ENCODE measurements around the gene HEXIM2. TPM values are rescaled to one million over a fixed set of nuclear protein-coding genes. Genes with fewer than 3 reads are reported as not detected.

The HEXIM2 gene
- polyA plus RNA-seq, 1 of the 3 experiments (the other 2 are of a cell fraction), result 9.3 TPM

DNA sequence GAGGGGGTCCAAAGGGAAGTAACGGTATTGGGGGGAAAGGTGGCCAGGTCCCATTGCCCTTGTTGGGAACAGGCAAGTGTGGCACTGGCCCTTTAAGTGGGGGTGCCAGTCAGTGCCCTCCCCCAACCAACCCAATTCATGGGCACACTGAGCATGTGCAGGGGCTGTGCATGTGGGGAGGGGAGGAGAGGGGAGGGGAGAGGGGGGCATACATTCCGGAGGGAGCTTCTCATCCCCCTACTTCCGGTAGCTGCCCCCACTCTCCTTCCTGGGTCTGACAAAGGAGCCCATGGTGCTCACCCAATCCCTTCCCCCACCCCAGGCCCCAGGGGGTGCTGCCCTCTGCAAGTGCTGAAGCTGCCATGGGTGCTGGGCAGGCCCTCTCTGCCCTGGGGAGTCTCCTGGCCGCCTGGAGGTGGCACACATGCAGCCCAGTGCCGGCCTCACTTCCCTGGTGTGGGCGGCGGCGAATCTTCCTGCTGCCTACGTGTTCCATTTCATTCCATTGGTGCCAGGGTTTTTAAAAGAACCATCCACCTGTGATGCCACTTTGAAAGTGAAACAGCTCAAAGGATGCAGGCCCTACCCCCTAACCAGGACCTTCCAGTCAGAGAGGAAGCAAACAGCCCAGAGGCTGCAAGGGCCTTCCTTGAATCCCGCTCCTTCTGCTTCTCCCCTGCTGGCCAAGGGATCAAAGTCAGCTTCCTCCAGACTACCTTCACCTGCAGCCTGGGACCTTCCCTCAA, 11.0 kb downstream of the HEXIM2 start (continued):
- TF ChIP-seq NFIC (IDR thresholded peaks at IDR 0.05; ENCODE audit: borderline replicate concordance), result peak; percentile 26; the same call in 1 of the 2 replicates
- peak; percentile 34 to 66; a peak in 2 of 4 replicates for TF ChIP-seq EP300 (IDR thresholded peaks at IDR 0.05; ENCODE audit: borderline replicate concordance in 1 of 2, low read depth in 1 of 2, low read length in 1 of 2)

DNA sequence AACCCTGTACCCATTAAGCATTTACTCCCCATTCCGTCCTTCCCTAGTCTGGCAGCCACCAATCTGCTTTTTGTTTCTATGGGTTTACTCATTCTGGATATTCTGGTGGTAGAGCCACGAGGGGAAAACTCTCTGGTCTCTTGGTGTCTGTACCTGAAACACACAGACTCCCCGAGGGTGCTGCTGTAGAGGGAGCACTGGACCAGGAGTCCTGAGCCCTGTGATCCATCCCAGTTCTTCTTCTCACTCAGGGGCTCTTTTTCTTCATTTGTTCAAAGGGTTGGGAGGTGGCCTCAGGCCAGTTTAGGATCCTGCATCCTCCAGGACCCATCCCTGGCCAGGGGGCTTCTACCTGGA, 14.1 kb downstream of the HEXIM2 start:
- WGBS (ENCODE audit: low lambda C conversion rate), result 90% methylated on average over 3 of the region's 3 CpGs
- Histone ChIP-seq H3K79me2 (ENCODE audit: insufficient read depth) (no peaks in the 10 kb centered on the region), H4K20me1 (ENCODE audit: insufficient read depth) (no peaks in the 10 kb centered on the region), H3K4me3 (ENCODE audit: low read depth in 2 of 2, low read length in 1 of 2) (no peak overlapping the region), H3K4me2 (no peak overlapping the region), H3K4me1 (ENCODE audit: control insufficient read depth in 1 of 2, insufficient read depth in 2 of 2, low read depth in 1 of 2, low read length in 1 of 2) (peaks cover 25 to 35% of the 10 kb centered on the region in 2 experiments; a peak in 3 of 4 replicates), H3K9ac (no peak overlapping the region), H3K27me3 (ENCODE audit: insufficient read depth) (no peaks in the 10 kb centered on the region), H3F3A (replicated peaks; ENCODE audit: insufficient read depth) (peaks cover 21% of the 10 kb centered on the region), H2AFZ (ENCODE audit: low read depth) (no peak overlapping the region), H3K9me2 (no peaks in the 10 kb centered on the region), H3K36me3 (replicated peaks in 1 of 2; ENCODE audit: control insufficient read depth in 1 of 2, insufficient read depth in 2 of 2, low read length in 1 of 2) (no peaks in the 10 kb centered on the region), H3K27ac (ENCODE audit: low read depth in 2 of 2, low read length in 1 of 2) (no peak overlapping the region), H3K9me3 (no peaks in the 10 kb centered on the region)
- DNase-seq, result no peak
- CTCF ChIA-PET, result interaction anchor here (1.2 to 1.8 kb wide), 3 partner anchors 15 to 41 kb away, joined by 4 to 13 read pairs (median 5); partner anchors contain the start of gene HEXIM2
- POLR2A ChIA-PET, result no interaction called here
- TF ChIP-seq RXRA (IDR thresholded peaks at IDR 0.05; ENCODE audit: borderline replicate concordance, low read depth), result no peak
- no peak for TF ChIP-seq RCOR1 (IDR thresholded peaks at IDR 0.05; ENCODE audit: low read length)
- TF ChIP-seq SMC3 (IDR thresholded peaks at IDR 0.05; ENCODE audit: low read depth, low read length), result no peak
- TF ChIP-seq, protein P1, sequence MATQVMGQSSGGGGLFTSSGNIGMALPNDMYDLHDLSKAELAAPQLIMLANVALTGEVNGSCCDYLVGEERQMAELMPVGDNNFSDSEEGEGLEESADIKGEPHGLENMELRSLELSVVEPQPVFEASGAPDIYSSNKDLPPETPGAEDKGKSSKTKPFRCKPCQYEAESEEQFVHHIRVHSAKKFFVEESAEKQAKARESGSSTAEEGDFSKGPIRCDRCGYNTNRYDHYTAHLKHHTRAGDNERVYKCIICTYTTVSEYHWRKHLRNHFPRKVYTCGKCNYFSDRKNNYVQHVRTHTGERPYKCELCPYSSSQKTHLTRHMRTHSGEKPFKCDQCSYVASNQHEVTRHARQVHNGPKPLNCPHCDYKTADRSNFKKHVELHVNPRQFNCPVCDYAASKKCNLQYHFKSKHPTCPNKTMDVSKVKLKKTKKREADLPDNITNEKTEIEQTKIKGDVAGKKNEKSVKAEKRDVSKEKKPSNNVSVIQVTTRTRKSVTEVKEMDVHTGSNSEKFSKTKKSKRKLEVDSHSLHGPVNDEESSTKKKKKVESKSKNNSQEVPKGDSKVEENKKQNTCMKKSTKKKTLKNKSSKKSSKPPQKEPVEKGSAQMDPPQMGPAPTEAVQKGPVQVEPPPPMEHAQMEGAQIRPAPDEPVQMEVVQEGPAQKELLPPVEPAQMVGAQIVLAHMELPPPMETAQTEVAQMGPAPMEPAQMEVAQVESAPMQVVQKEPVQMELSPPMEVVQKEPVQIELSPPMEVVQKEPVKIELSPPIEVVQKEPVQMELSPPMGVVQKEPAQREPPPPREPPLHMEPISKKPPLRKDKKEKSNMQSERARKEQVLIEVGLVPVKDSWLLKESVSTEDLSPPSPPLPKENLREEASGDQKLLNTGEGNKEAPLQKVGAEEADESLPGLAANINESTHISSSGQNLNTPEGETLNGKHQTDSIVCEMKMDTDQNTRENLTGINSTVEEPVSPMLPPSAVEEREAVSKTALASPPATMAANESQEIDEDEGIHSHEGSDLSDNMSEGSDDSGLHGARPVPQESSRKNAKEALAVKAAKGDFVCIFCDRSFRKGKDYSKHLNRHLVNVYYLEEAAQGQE (IDR thresholded peaks at IDR 0.05; ENCODE audit: low read depth, low read length), result no peak
- TF ChIP-seq MXI1 (IDR thresholded peaks at IDR 0.05; ENCODE audit: low read depth, low read length), result no peak
- TF ChIP-seq CHD2 (IDR thresholded peaks at IDR 0.05; ENCODE audit: low read length, partially characterized antibody), result no peak
- TF ChIP-seq EP300 (IDR thresholded peaks at IDR 0.05; ENCODE audit: borderline replicate concordance in 1 of 2, low read depth in 1 of 2, low read length in 1 of 2), result no peak

DNA sequence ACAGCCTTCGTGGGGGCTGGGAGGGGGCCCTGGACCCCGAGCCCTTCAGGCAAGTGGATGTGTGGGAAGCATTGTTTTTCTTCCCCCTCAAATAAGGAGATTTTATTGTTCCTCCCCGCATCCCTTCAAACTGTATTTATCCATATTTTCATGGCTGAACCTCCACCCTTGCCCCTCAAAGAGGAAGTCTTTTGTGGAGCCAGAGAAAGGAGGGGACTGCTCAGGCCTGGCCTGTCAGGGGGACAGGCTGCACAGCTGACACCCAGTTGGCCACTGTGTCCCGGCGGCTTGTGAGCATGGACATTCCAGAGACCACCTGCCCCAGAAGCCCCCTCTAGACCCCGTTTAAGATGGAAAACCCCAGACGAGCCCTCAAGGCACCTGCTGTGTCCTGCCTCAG, 15.9 kb downstream of the HEXIM2 start:
- H3K36me3 ChIP-seq (replicated peaks in 1 of 2; ENCODE audit: control insufficient read depth in 1 of 2, insufficient read depth in 2 of 2, low read length in 1 of 2), result no peaks in the 10 kb centered on the region
- CTCF ChIA-PET, result interaction anchor here (1.8 to 2.8 kb wide), 3 partner anchors 20 to 29 kb away, joined by 6 to 13 read pairs (median 9); partner anchors contain the start of gene HEXIM1
- no peaks in the 10 kb centered on the region for H3K9me2 ChIP-seq
- H3K4me2 ChIP-seq, result no peak overlapping the region
- H3K79me2 ChIP-seq (ENCODE audit: insufficient read depth), result no peaks in the 10 kb centered on the region
- H3K9me3 ChIP-seq, result no peaks in the 10 kb centered on the region
- peaks cover 7% of the 10 kb centered on the region for H3F3A ChIP-seq (replicated peaks; ENCODE audit: insufficient read depth)
- H3K4me1 ChIP-seq (ENCODE audit: control insufficient read depth in 1 of 2, insufficient read depth in 2 of 2, low read depth in 1 of 2, low read length in 1 of 2), result peaks cover 7 to 18% of the 10 kb centered on the region in 2 experiments; a peak in 3 of 4 replicates
- 85% methylated on average over 7 of the region's 7 CpGs for WGBS (ENCODE audit: low lambda C conversion rate)
- POLR2A ChIA-PET, result no interaction called here
- no peaks in the 10 kb centered on the region for H4K20me1 ChIP-seq (ENCODE audit: insufficient read depth)
- no peak overlapping the region for H3K9ac ChIP-seq
- H2AFZ ChIP-seq (ENCODE audit: low read depth), result no peak overlapping the region
- H3K4me3 ChIP-seq (ENCODE audit: low read depth in 2 of 2, low read length in 1 of 2), result no peak overlapping the region
- H3K27me3 ChIP-seq (ENCODE audit: insufficient read depth), result no peaks in the 10 kb centered on the region
- no peak for DNase-seq
- H3K27ac ChIP-seq (ENCODE audit: low read depth in 2 of 2, low read length in 1 of 2), result no peak overlapping the region
- TF ChIP-seq FOXM1 (IDR thresholded peaks at IDR 0.05; ENCODE audit: low read depth), result no peak
- TF ChIP-seq, protein P2, sequence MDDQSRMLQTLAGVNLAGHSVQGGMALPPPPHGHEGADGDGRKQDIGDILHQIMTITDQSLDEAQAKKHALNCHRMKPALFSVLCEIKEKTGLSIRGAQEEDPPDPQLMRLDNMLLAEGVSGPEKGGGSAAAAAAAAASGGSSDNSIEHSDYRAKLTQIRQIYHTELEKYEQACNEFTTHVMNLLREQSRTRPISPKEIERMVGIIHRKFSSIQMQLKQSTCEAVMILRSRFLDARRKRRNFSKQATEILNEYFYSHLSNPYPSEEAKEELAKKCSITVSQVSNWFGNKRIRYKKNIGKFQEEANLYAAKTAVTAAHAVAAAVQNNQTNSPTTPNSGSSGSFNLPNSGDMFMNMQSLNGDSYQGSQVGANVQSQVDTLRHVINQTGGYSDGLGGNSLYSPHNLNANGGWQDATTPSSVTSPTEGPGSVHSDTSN (IDR thresholded peaks at IDR 0.05), result no peak
- TF ChIP-seq RCOR1 (IDR thresholded peaks at IDR 0.05; ENCODE audit: low read length), result no peak
- TF ChIP-seq NRF1 (IDR thresholded peaks at IDR 0.05; ENCODE audit: low read depth, low read length), result no peak
- no peak for TF ChIP-seq JUND (IDR thresholded peaks at IDR 0.05)
- TF ChIP-seq GATA2 (CRISPR knock-in tag; IDR thresholded peaks at IDR 0.05), result no peak
- TF ChIP-seq TCF12 (IDR thresholded peaks at IDR 0.05), result no peak
- no peak for TF ChIP-seq EZH2phosphoT487 (IDR thresholded peaks at IDR 0.05; ENCODE audit: borderline replicate concordance, low read depth)
- no peak for TF ChIP-seq EP300 (IDR thresholded peaks at IDR 0.05; ENCODE audit: borderline replicate concordance in 1 of 2, low read depth in 1 of 2, low read length in 1 of 2)
- TF ChIP-seq TAF1 (IDR thresholded peaks at IDR 0.05; ENCODE audit: borderline replicate concordance, low read depth, low read length), result no peak
- TF ChIP-seq, protein P3, sequence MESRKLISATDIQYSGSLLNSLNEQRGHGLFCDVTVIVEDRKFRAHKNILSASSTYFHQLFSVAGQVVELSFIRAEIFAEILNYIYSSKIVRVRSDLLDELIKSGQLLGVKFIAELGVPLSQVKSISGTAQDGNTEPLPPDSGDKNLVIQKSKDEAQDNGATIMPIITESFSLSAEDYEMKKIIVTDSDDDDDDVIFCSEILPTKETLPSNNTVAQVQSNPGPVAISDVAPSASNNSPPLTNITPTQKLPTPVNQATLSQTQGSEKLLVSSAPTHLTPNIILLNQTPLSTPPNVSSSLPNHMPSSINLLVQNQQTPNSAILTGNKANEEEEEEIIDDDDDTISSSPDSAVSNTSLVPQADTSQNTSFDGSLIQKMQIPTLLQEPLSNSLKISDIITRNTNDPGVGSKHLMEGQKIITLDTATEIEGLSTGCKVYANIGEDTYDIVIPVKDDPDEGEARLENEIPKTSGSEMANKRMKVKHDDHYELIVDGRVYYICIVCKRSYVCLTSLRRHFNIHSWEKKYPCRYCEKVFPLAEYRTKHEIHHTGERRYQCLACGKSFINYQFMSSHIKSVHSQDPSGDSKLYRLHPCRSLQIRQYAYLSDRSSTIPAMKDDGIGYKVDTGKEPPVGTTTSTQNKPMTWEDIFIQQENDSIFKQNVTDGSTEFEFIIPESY (IDR thresholded peaks at IDR 0.05; ENCODE audit: borderline replicate concordance, low read depth), result no peak
